Dedifferentiated amniotic fluid mesenchymal stem cell (primary cell): ENCODE measurements around the gene CDC42BPB.
"Not testable (repeated sequence)": the region's sequence is repeated elsewhere in the genome, so short reads cannot be mapped to it uniquely, and the experiment has no call there.

Experiments
- DNase-seq: peaks from one replicate; pipeline ENCODE4 v3.0.0-alpha.2; 2016; ENCODE audit errors: extremely low spot score

The CDC42BPB gene

DNA sequence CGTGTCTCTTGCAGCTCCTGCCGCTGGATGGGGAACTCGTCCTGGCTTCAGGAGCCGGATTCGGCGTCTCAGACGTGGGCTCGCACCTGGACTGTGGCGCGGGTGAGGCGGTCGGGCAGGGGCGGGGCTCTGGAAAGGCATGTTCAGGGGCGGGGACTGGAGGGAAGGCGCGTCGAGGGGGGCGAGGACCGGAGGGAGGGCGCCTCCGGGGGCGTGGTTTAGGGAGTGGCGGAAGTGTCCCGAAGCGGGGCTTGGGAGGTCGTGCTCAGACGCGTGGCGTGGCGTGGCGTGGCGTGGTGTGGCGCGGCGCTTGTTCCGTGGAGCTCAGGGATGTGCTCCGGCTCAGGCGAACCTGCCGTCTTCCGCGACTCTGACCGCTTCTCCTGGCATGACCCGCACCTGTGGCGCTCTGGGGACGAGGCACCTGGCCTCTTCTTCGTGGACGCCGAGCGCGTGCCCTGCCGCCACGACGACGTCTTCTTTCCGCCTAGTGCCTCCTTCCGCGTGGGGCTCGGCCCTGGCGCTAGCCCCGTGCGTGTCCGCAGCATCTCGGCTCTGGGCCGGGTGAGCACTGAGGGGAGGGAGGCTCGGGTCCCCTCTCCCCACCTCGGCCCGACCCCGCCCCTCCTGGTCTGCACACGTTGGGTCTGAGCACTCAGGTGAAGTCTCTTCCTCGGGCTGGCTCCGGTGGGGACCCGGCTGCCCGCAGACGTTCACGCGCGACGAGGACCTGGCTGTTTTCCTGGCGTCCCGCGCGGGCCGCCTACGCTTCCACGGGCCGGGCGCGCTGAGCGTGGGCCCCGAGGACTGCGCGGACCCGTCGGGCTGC is 128.7 kb downstream of the CDC42BPB start:
- DNase-seq = no peak

DNA sequence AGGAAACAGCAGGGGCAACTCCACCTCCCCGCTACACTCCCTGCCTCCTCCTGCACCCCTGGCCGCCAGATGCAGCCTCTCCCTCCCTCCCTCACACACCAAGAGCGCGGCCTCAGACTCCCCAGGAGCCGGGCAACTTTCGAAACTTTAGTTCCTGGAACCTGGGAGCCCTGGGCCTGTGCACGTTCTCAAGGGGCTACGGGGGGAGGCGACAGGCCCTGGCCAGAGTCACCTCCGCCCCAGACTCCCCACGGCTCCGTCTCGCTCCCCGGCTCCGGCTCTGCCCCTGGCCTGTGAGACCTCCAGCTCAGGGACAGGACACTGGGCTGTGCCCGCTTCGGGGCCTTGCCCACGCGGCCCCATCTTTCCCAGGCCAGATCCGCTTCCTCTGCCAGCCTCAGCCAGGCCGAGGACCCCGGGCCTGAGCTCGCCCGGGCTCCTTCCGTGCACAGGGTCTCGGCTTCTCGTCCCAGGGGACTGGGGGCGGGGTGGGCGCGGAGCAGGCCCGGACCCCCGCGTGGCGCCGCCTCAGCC is 129.4 kb downstream of the CDC42BPB start:
- no peak for DNase-seq

DNA sequence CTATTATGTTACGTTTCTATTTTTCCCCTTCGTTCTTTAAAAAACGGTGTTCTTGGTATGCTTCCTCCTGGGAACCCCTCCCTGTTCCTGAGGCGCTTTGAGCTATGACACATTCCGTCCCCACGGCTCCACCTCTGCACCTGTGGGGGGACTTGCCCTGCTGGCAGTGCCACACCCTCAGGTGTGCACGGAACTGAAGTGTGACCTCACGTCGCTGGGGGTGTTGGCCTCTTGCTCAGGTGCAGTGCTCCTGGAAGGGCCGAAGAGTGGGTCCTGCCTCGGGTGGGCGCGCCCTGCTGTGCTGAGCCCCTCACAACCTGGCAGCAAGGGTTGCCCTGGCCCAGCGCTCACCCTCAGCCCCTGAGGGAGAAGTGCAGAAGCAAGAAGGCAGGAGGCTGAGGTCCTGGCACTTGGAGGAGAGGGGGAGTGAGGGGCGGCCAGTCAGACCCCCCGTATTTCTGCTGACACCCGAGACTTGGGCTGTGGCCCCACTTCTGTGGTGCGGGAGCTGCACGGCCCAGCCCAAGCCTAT is 129.9 kb downstream of the CDC42BPB start:
- DNase-seq = no peak

DNA sequence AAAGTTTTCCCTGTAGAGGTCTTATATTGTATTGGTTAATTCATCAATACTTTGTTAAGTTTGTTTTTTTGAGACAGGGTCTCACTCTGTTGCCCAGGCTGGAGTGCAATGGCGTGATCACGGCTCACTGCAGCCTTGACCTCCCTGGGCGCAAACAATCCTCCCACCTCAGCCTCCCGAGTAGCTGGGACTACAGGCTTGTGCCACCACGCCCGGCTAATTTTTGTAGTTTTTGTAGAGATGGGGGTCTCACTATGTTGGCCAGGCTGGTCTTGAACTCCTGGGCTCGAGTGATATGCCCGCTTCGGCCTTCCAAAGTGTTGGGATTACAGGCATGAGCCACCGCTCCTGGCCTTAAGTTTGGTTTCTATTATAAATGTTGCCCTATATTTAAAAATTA is 130.5 kb downstream of the CDC42BPB start:
- DNase-seq = not testable (repeated sequence)

- DNase-seq = no peak
These were observed 131.2 kb downstream of the CDC42BPB start for GRCh38 chr14:102926104-102926503.

- DNase-seq = no peak
These were observed 131.7 kb downstream of the CDC42BPB start for GRCh38 chr14:102925646-102926045.

DNA sequence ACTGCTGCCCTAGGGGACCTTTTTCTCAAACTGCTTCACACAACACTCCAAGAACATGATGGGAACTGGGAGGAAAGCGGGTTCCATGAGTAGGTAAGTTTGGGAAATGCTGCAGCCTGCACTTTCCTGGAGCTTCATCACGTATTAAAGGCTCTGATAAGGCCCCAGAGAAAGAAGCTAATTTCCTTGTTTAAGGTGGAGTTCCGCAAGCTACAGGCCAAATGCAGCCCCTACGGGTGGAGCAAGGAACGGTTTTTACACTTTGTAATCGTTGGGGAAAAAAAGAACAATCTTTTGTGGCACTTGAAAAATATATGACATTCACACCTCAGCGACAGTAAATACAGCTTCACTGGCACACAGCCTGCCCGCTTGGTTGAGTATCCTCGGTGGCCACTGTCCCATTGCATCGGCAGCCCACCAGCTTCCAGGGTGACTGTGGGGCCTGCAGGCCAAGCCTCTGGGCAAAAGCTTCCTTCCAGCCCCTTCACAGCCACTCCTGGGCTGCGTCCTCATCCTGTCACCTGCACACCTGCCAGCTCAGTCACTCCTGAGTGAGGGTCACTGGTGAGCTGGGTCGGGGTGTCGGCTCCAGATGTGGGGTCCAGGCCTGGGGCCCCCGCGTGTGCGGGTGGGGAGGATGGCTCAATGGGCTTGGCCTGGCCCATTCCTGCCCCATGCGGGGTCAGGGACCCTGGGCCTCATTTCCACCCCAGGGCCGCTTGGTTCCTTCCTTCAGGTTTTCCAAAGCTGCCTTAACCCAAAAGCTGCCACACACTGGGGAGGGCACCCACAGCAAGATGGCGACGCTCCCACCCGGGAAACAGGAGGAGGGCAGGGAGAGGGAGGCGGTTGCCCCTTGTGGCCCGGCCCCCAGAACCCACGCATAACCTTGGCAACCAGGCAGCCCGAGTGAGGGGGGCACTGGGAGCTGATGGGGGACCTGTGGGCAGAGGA is 132.4 kb downstream of the CDC42BPB start:
- DNase-seq = no peak

- DNase-seq = no peak
These were observed 133.3 kb downstream of the CDC42BPB start for GRCh38 chr14:102923925-102924486.

DNA sequence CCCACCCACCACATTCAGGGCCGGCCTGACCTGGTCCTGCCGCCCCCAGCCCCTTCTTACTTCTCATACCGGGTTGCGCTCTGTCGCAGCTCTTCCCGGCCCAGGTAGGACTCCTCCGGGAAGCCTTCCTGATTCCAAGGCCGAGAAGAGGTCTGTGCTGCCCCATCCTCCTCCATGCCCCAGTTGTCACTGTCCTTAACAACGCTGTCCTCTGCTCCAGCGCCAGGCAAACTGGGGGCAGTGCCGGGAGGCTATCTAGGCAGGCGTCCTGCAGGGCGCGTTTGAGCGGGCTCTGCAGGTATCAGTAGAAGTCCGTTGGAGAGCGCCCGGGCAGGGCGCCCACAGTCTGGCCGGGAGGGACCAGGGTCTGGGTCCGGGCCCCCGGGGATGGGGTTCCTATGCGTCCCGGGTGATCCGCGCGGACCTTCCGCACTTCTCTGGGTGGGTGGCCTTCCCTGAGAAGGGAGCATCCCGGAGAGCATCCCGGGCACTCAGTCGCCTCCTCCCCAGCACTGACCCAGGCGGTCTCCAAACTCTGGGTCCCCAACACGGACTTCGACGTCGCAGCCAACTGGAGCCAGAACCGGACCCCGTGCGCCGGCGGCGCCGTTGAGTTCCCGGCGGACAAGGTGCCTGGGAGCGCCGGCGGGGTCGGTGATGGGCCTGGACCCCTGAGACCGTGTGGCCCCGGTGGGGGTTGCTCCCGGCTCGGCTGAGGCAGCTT is 134.0 kb downstream of the CDC42BPB start:
- no peak for DNase-seq

DNA sequence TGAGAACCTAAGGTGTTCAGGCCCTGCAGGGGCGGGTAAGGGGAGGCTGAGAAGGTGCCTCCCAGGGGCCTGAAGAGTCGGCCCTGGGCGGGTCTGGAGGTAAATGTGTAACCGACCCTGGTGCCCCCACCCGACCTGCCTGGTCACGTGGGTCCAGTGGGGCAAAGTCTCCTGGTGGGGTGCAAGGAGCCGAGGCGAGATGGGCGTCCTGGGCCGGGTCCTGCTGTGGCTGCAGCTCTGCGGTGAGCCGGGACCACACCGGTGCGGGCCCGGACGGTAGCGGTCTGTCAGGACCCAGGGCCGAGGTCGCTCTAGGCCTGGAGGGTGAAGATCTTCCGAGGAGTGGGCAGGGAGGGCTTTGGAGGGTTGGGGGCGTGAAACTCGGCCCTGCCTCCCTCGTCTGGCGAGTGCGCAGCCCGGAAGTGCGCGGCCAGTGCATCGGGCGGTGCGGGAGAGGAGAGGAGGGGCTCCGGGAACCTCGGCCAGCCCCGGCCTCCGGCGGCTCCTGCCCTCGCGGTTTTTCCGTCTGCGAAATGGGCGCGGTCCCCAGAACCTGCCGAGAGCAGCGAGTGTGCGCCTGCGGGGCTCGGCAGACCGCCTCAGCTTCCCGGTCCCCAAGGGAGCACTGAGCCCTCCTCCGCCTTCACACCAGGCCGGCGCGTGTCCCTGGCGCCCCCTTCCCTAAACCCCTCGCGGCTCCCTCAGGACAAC is 134.7 kb downstream of the CDC42BPB start, which contains the start of gene AMN:
AMN (plus strand) TSS at position 174 of the 711 bp plus-strand sequence; CDS start at position 200, 26 bp downstream.
- DNase-seq = no peak

GRCh38 chr14:102920998-102921304 is 136.4 kb downstream of the CDC42BPB start:
- no peak for DNase-seq

DNA sequence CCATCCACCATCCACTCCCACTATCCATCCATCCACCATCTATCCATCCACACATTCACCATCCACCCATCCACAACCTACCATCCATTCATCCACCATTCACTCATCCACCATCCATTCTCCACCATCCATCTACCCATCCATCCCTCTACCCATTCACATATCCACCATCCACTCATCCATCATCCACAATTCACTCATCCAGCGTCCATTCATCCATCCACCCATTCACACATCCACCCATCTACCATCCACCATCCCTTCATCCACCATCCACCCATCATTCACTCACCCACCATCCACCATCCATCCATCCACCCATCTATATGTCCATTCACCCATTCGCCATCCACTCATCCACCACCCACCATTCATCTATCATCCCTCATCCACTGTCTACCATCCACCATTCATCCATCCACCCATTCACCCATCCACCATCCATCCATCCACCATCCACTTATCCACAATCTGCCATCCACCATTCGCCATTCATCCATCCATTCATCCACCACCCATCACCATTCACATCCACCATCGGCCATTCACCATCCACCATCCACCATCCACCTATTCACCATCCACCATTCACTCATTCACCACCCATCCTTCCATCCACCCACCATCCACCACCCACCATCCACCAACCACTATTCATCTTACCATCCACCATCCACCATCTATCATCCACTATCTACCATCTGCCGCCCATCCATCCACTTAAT is 136.9 kb downstream of the CDC42BPB start:
- DNase-seq = no peak

GRCh38 chr14:102918438-102918837 is 138.9 kb downstream of the CDC42BPB start:
- DNase-seq = no peak

DNA sequence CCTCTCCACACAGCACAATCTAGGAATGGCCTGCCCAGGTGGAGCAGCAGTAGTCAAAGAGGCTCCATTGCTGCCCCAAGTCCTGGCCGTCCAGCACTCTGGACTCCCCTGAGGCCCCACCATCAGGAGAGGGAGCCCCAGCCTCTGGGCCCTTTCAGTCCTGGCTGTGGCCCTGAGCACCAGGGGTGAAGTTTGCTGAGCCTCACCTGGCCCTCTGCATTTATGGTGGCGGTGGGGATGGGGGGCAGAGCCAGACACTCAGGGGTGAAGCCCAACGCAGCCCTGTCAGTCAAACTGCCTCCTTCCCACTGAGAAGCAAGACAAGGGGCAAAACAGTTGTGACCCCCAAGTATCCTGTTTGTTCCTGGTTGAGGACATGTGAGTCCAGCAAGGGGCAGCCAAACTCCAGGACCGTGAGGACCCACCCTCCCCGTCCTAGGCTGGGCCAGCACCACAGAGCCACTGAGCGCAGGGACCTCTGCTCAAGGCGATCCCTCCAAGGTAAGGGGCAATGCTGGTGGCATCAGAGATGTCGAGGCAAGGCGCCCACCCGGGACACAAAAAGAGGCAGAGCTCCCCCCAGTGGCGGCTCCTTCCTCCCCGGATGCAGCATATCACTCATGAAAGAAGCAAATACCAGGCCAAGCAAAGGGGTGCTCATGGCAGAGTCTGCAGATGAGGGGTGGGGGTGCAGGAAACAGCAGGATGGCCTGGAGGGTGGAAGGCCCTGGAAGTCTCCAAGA is 139.7 kb downstream of the CDC42BPB start:
- DNase-seq = no peak

GRCh38 chr14:102917056-102917385 is 140.3 kb downstream of the CDC42BPB start:
- DNase-seq = no peak

GRCh38 chr14:102916347-102917055 is 140.8 kb downstream of the CDC42BPB start:
- no peak for DNase-seq

DNA sequence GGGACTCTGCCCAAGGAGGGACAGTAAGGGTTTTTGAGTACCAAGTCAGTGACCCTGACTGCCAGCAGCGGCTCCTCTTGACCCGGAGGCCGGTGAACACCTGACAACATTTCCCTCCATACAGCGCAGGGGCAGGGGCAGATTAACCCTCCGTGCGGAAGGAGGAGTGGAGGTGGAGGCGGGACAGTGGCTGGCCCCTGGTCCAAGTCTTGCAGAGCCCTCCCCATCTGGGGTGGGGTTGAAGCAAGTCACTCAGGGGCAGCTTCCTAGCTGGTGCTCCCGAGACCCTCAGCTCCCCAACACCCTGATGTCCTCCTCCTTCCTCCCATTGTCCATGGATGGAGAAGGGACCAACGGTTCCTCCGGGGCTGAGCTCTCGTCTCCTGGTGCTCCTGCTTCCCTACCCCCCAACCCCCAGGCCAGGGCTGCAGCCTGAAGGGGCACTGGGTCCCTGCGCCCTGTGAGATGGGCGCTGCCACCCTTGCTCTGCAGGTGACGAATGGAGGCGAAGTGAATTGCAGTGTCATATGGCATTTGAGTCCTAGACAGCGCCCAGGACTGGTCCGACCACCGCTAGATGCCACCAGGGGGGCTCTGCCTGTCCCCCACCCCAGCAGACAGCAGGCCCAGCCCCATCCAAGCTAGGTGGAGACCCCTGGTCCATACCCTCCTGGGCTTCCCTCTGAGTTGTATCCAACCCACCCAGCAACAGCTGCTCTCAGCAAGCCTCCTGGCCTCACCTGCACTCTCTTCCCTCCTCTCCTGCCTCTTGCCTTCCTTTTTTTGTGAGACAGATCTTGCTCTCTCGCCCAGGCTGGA is 141.8 kb downstream of the CDC42BPB start:
- no peak for DNase-seq
